Suprapubic skin (tissue), 2 donors: Measurements from ENCODE around the gene HUS1B.

ENCODE experiments used
- EP300 ChIP-seq: sonication (generic); formaldehyde crosslinking; IDR thresholded peaks from one replicate; pipeline ENCODE4 v1.6.1; 2017; ENCODE audit warnings: antibody characterized with exemption
- POLR2A ChIP-seq, 2 donors: fragments of 450-650 bp; IDR thresholded peaks; one replicate each; pipeline ENCODE4 v1.6.1; 2017; ENCODE audit warnings: antibody characterized with exemption in 2 of 2, mild to moderate bottlenecking in 2 of 2, moderate library complexity in 2 of 2

GRCh38 chr6:705047-705446 is 48.1 kb upstream of the HUS1B start:
- TF ChIP-seq EP300 (no peak), POLR2A (IDR thresholded peaks at IDR 0.05) (no peak)
